ENCODE data around the gene RERE. TPM values are rescaled to one million over a fixed set of nuclear protein-coding genes. Genes with fewer than 3 reads are reported as not detected.

Gene RERE
- total and polyA plus RNA-seq, 2 donors (not counting 3 experiments of a cell fraction or from before 2014, with no cell fraction given), result 14.1 to 113 TPM

DNA sequence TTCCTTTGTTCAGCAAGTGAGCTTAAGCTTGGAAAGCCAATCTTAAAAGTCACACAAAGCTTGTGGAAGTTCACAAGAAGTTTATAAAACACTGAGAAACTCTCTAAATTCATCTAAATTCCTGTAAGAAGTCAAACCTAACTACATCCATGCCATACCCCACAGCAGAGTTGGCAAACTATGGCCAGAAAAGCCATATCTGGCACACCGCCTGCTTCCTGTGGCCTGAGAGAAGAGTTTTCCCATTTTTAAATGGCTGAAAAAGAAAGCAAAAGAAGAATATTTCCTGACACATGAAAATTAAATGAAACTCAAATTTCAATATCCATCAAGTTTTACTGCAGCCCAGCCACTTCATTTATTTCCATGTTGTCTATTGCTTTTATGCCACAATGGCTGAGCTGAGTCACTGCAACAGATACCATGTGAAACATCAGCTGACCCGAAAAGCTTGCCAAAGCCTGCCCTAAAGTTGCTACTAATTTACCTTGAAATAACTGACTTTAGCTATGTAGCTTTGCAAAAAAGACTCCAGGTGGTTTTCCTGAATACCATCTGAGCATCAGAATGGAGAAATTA, 262.4 kb downstream of the RERE start:
- ChIA-PET POLR2A (no interaction called here), CTCF (interaction anchor here (0.6 to 2.7 kb wide), 11 partner anchors 9 to 294 kb away, joined by 3 to 12 read pairs (median 4); no protein-coding TSS in a partner anchor)
- Histone ChIP-seq H3K27ac (ENCODE audit: insufficient read depth, low read depth, low read length) (no peak overlapping the region), H2AFZ (ENCODE audit: low read depth, low read length) (no peak overlapping the region), H3K9me3 (replicated peaks; ENCODE audit: control insufficient read depth, insufficient read depth, low read length) (no peaks in the 10 kb centered on the region), H3K9me1 (replicated peaks; ENCODE audit: control insufficient read depth, extremely low read depth, insufficient read depth, low read length) (no peaks in the 10 kb centered on the region), H3K27me3 (ENCODE audit: control insufficient read depth in 2 of 2, insufficient read depth in 2 of 2, low read length in 2 of 2) (no peaks in the 10 kb centered on the region), H3K79me2 (ENCODE audit: control insufficient read depth, insufficient read depth, low read length) (peaks cover 12% of the 10 kb centered on the region), H4K20me1 (replicated peaks; ENCODE audit: control insufficient read depth, extremely low read depth, insufficient read depth, low read length) (no peaks in the 10 kb centered on the region), H3K36me3 (ENCODE audit: control insufficient read depth in 2 of 2, extremely low read depth in 1 of 2, insufficient read depth in 2 of 2, low read length in 2 of 2) (peaks cover 0 to 4% of the 10 kb centered on the region in 2 experiments), H3K4me1 (ENCODE audit: control insufficient read depth, extremely low read depth, insufficient read depth, low read length) (peaks cover 3% of the 10 kb centered on the region), H3K9ac (replicated peaks; ENCODE audit: extremely low read depth, insufficient read depth, low read length) (no peak overlapping the region), H3K4me2 (ENCODE audit: insufficient read depth, low read length) (no peak overlapping the region), H3K4me3 (replicated peaks in 1 of 3; ENCODE audit: insufficient read depth in 1 of 3, low read depth in 1 of 3, low read length in 3 of 3) (no peak overlapping the region)
- intact Hi-C loops (cut with micrococcal nuclease), result loop anchor here (5.0 kb wide), 1 partner anchor 68 kb away; no protein-coding TSS in a partner anchor
- DNase-seq (ENCODE audit: low read depth, low spot score), result peak; percentile 53
- FAIRE-seq, result peak; percentile 63
- TF ChIP-seq FOS (IDR thresholded peaks at IDR 0.05; ENCODE audit: borderline replicate concordance, insufficient read depth, low read length), result peak; percentile 14
- TF ChIP-seq, protein P1, sequence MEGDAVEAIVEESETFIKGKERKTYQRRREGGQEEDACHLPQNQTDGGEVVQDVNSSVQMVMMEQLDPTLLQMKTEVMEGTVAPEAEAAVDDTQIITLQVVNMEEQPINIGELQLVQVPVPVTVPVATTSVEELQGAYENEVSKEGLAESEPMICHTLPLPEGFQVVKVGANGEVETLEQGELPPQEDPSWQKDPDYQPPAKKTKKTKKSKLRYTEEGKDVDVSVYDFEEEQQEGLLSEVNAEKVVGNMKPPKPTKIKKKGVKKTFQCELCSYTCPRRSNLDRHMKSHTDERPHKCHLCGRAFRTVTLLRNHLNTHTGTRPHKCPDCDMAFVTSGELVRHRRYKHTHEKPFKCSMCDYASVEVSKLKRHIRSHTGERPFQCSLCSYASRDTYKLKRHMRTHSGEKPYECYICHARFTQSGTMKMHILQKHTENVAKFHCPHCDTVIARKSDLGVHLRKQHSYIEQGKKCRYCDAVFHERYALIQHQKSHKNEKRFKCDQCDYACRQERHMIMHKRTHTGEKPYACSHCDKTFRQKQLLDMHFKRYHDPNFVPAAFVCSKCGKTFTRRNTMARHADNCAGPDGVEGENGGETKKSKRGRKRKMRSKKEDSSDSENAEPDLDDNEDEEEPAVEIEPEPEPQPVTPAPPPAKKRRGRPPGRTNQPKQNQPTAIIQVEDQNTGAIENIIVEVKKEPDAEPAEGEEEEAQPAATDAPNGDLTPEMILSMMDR (IDR thresholded peaks at IDR 0.05; ENCODE audit: extremely low read depth in 1 of 2, insufficient read depth in 1 of 2, low read depth in 1 of 2, low read length in 2 of 2), result no peak
- no peak for TF ChIP-seq GATA2 (IDR thresholded peaks at IDR 0.05; ENCODE audit: insufficient read depth, insufficient read length, low read depth, low read length)
- no peak for TF ChIP-seq POLR2A (IDR thresholded peaks at IDR 0.05; ENCODE audit: low read depth, low read length)
- dilution Hi-C loops (cut with MboI; ENCODE audit: extremely low pct_ligation_motif_present, low sequenced_read_pairs), result no loop called here
- no TSS peak for BruUV-seq (replicated peaks)

DNA sequence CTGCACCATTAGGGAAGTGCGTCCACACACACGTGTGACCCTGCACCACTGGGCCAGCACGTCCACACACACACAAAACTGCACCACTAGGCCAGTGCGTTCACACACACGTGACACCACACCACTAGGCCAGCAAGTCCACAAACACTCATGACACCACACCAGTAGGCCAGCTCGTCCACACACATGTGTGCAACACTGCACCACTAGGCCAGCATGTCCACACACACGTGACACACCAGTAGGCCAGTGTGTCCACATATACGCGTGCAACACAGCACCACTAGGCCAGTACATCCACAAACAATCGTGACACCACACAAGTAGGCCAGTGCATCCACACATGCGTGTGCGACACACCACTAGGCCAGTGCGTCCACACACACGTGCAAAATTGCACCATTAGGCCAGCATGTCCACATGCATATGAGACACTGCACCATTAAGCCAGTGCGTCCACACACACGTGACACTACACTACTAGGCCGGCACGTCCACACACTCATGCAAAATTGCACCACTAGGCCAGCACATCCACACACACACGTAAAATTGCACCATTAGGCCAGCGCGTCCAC, 264.5 kb downstream of the RERE start:
- FAIRE-seq, result no peak
- BruUV-seq (replicated peaks), result no TSS peak
- TF ChIP-seq EZH2 (IDR thresholded peaks at IDR 0.05; ENCODE audit: borderline replicate concordance, low read depth, low read length, severe bottlenecking), result no peak
- TF ChIP-seq, protein P2, sequence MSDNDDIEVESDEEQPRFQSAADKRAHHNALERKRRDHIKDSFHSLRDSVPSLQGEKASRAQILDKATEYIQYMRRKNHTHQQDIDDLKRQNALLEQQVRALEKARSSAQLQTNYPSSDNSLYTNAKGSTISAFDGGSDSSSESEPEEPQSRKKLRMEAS (IDR thresholded peaks at IDR 0.05; ENCODE audit: insufficient read depth, insufficient read length), result no peak
- TF ChIP-seq POLR2A (IDR thresholded peaks at IDR 0.05; ENCODE audit: low read depth, low read length), result no peak
- TF ChIP-seq GATA2 (IDR thresholded peaks at IDR 0.05; ENCODE audit: insufficient read depth, insufficient read length, low read depth, low read length), result no peak
- TF ChIP-seq MYC (IDR thresholded peaks at IDR 0.05; ENCODE audit: low read depth, low read length), result no peak
- TF ChIP-seq, protein P1 (IDR thresholded peaks at IDR 0.05; ENCODE audit: extremely low read depth in 1 of 2, insufficient read depth in 1 of 2, low read depth in 1 of 2, low read length in 2 of 2), result no peak
- no peak for TF ChIP-seq POLR2AphosphoS5 (IDR thresholded peaks at IDR 0.05; ENCODE audit: insufficient read depth, low read depth, low read length)
- TF ChIP-seq JUN (IDR thresholded peaks at IDR 0.05; ENCODE audit: borderline replicate concordance, insufficient read depth, insufficient read length, low read depth), result no peak
- TF ChIP-seq FOS (IDR thresholded peaks at IDR 0.05; ENCODE audit: borderline replicate concordance, insufficient read depth, low read length), result no peak
- ChIA-PET POLR2A (no interaction called here), CTCF (interaction anchor here (2.5 kb wide), 1 partner anchor 296 kb away, joined by 9 read pairs; no protein-coding TSS in a partner anchor)
- intact Hi-C loops (cut with micrococcal nuclease), result no loop called here
- dilution Hi-C loops (cut with MboI; ENCODE audit: extremely low pct_ligation_motif_present, low sequenced_read_pairs), result no loop called here
- peaks cover 0 to 4% of the 10 kb centered on the region in 2 experiments for H3K36me3 ChIP-seq (ENCODE audit: control insufficient read depth in 2 of 2, extremely low read depth in 1 of 2, insufficient read depth in 2 of 2, low read length in 2 of 2)
- H3K27me3 ChIP-seq (ENCODE audit: control insufficient read depth in 2 of 2, insufficient read depth in 2 of 2, low read length in 2 of 2), result no peaks in the 10 kb centered on the region
- no peaks in the 10 kb centered on the region for H4K20me1 ChIP-seq (replicated peaks; ENCODE audit: control insufficient read depth, extremely low read depth, insufficient read depth, low read length)
- no peak overlapping the region for H3K9ac ChIP-seq (replicated peaks; ENCODE audit: extremely low read depth, insufficient read depth, low read length)
- H3K79me2 ChIP-seq (ENCODE audit: control insufficient read depth, insufficient read depth, low read length), result peaks cover 4% of the 10 kb centered on the region
- no peak for DNase-seq (ENCODE audit: low read depth, low spot score)
- no peak overlapping the region for H3K27ac ChIP-seq (ENCODE audit: insufficient read depth, low read depth, low read length)
- no peak overlapping the region for H3K4me2 ChIP-seq (ENCODE audit: insufficient read depth, low read length)
- no peaks in the 10 kb centered on the region for H3K9me3 ChIP-seq (replicated peaks; ENCODE audit: control insufficient read depth, insufficient read depth, low read length)
- H3K4me1 ChIP-seq (ENCODE audit: control insufficient read depth, extremely low read depth, insufficient read depth, low read length), result peaks cover 3% of the 10 kb centered on the region
- no peaks in the 10 kb centered on the region for H3K9me1 ChIP-seq (replicated peaks; ENCODE audit: control insufficient read depth, extremely low read depth, insufficient read depth, low read length)
- H3K4me3 ChIP-seq (replicated peaks in 1 of 3; ENCODE audit: insufficient read depth in 1 of 3, low read depth in 1 of 3, low read length in 3 of 3), result no peak overlapping the region
- H2AFZ ChIP-seq (ENCODE audit: low read depth, low read length), result no peak overlapping the region
